AG09309 (cell line): Measurements from ENCODE around the gene AOPEP.

Experiments used
- DNase-seq: peaks from one replicate; pipeline ENCODE4 v3.0.0-alpha.2; 2010; ENCODE audit warnings: low read depth
- H3K4me3 ChIP-seq: 2 replicates; pipeline ENCODE4 v1.5.1; 2011; ENCODE audit warnings: mild to moderate bottlenecking, low read depth, low read length, moderate library complexity; ENCODE audit not compliant: control insufficient read depth
- TF ChIP-seq, protein P1 (sequence below): IDR thresholded peaks from 2 replicates; pipeline ENCODE4 v1.5.1; 2011; ENCODE audit warnings: mild to moderate bottlenecking, low read depth, low read length, inconsistent platforms; ENCODE audit not compliant: insufficient read depth, control insufficient read depth; ENCODE audit errors: missing control alignments

Gene AOPEP

DNA sequence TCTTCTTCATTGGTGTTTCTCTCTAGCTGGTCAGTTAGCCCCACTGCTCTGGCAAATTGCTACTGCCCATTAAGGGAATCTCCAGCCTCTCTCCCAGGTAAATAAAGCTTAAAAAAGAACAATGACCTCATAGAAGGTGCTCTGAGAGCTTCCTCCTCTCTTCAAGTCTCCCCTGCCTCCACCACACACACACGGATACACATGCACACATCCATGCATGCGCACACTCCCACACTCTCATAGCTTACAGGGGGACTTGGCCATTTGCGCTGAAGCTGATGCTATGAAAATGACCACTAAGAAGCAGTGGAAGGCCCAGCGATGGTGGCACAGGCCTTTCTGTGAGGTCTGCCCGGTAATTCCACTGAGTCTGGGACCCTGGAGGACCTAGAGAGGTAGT is 250.9 kb downstream of the AOPEP start:
- H3K4me3 ChIP-seq = no peak overlapping the region
- DNase-seq = no peak
- TF ChIP-seq, protein P1, sequence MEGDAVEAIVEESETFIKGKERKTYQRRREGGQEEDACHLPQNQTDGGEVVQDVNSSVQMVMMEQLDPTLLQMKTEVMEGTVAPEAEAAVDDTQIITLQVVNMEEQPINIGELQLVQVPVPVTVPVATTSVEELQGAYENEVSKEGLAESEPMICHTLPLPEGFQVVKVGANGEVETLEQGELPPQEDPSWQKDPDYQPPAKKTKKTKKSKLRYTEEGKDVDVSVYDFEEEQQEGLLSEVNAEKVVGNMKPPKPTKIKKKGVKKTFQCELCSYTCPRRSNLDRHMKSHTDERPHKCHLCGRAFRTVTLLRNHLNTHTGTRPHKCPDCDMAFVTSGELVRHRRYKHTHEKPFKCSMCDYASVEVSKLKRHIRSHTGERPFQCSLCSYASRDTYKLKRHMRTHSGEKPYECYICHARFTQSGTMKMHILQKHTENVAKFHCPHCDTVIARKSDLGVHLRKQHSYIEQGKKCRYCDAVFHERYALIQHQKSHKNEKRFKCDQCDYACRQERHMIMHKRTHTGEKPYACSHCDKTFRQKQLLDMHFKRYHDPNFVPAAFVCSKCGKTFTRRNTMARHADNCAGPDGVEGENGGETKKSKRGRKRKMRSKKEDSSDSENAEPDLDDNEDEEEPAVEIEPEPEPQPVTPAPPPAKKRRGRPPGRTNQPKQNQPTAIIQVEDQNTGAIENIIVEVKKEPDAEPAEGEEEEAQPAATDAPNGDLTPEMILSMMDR = no peak

DNA sequence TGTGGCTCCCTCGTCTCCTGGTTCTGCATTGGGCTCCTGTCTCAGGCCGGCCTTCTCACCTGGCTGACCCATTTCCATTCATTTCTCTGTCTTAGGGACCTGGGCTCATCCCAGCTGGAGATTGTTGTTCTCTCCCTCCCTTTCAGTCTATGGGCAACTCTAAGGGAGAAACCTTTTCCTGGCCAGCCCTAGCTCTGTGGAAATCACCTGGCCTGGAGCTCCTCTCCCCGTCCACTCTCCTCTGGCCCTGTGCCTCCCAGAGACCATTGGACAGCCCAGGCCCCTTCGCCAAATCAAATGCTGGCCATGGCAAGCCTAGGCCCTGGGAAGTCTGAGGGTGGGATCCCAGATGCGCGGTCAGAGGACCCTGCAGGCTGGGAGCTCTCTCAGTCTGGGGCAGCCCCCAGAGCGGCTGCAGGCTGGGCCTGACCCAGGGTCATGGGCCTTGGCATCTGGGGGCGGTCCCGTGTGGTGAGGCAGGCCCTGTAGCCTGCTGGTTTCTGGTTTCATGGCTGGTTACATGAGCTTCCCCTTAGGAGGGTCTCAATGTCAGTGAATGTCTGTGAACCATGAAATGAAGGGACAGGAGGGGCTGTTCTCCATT is 253.5 kb downstream of the AOPEP start:
- DNase-seq = no peak
- H3K4me3 ChIP-seq = no peak overlapping the region
- TF ChIP-seq, protein P1 = no peak

DNA sequence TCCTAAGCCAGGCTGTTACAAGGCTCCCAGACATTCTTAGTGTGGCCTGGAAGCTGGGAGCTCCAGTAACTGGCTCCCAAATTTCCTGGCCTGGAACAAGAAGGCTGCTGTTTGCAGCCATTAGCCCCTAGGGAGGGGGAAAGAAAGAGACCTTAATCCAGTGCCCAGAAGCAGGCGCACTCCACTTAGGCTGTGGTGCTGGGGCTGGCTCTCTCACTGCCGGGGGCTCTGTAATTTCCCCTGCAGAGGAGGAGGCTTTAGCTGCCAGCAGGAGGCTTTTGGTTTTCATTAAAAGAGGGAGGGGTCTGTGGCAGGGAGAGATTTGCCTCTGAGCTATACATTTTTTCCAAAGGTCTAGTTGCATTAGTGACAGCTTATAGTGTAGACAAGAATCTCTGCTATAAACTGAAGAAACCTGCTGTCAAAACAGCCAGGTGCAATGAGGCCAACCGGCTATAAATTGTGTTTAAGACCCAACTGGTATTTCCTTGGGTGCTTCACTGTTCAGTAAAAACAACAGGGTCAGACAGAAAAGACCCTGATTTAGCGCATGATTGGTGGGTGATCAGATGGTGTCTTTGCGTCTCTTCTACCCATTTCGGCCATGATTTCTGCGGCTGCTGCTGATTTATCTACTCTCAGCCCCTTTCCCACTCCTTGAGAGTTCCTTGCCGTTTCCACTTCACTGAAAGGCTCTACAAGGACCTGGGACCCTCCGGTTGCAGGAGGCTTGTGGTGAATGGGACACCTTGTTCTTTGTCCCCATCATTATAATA is 254.6 kb downstream of the AOPEP start:
- no peak for DNase-seq
- no peak overlapping the region for H3K4me3 ChIP-seq
- TF ChIP-seq, protein P1 = no peak

DNA sequence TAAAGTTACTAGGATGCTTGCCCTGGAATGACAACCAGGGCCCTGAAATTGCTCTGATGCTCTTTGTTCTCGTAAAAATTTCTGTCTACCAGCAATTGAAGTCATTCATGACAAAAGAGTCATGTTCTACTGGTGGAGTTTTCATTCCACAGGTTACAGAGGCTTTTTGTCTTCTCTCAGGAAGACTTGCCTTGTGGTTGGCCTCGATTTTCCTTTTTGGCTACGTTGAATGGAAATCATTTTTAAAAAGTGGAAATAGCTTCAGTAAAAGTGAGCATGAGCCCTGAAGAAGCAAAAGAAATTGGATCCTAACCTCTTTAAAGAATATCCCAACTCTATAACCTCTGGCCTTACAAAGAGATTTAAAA is 255.2 kb downstream of the AOPEP start:
- TF ChIP-seq, protein P1 = no peak
- no peak for DNase-seq
- H3K4me3 ChIP-seq = no peak overlapping the region

DNA sequence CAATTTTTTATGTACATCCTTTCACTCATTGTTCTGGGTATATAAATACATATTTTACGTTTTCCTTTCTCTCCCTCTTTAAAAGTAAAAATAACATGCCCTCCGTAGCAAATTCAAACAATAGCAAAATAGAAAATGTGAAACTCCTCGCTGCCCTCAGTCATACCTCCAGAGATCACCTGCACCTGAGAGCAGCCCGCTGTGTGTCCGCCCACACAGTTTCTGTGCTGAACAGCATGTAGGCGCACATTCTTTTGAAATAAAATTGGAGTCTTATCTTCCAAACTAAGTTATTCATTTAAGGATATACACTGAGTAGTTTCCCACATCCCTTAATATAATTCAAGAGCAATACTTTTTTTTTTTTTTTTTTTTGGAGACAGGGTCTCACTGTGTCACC is 255.7 kb downstream of the AOPEP start:
- H3K4me3 ChIP-seq = no peak overlapping the region
- TF ChIP-seq, protein P1 = no peak
- DNase-seq = no peak

DNA sequence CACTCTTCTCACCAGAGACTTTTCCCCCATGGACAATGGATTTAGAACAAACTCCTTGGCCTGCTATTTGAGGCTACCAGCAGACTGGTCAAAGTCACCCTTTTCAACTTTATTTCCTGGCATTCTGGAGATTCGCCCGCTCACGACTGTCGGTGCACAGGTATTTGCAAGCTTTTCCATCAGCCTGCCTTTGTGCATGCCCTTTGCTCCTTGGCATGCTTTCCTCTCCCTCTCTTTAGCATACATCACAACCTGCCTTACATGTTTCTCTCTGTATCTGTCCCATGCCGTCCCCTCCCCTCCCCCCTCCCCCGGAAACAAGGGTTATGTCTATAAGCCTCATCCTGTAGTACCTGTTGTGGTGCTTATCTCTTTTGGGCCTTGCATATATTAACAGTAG is 257.1 kb downstream of the AOPEP start:
- H3K4me3 ChIP-seq = no peak overlapping the region
- DNase-seq = no peak
- TF ChIP-seq, protein P1 = no peak
